Stomach smooth muscle (tissue), 2 donors: Measurements from ENCODE around the gene PTPRG.
A peak's percentile ranks its signal among the peaks of the same experiment; 100 is the strongest.

ENCODE experiments used
- H3K27ac ChIP-seq: one replicate; pipeline ENCODE4 v1.7.0; 2013; ENCODE audit warnings: mild to moderate bottlenecking, low read length, inconsistent platforms
- H3K27me3 ChIP-seq, 2 donors: one replicate each; pipeline ENCODE4 v1.7.0; 2013; ENCODE audit warnings: low read length in 2 of 2; ENCODE audit not compliant: insufficient read depth in 2 of 2, control insufficient read depth in 1 of 2
- H3K36me3 ChIP-seq, 2 donors: one replicate each; pipeline ENCODE4 v1.7.0; 2013; ENCODE audit warnings: low read length in 2 of 2; ENCODE audit not compliant: control insufficient read depth in 2 of 2, insufficient read depth in 2 of 2
- H3K4me1 ChIP-seq: one replicate; pipeline ENCODE4 v1.7.0; 2013; ENCODE audit warnings: low read length; ENCODE audit not compliant: control insufficient read depth, insufficient read depth
- H3K4me3 ChIP-seq, 2 donors: one replicate each; pipeline ENCODE4 v1.7.0; 2013; ENCODE audit warnings: low read length in 2 of 2
- H3K9ac ChIP-seq, 2 donors: one replicate each; pipeline ENCODE4 v1.7.0; 2013; ENCODE audit warnings: low read length in 2 of 2, mild to moderate bottlenecking in 1 of 2
- H3K9me3 ChIP-seq, 2 donors: one replicate each; pipeline ENCODE4 v1.7.0; 2013; ENCODE audit warnings: low read length in 2 of 2; ENCODE audit not compliant: control insufficient read depth in 2 of 2
- donor health status: healthy.
- donor health status: Pancreatic carcinoma.

Gene PTPRG

DNA sequence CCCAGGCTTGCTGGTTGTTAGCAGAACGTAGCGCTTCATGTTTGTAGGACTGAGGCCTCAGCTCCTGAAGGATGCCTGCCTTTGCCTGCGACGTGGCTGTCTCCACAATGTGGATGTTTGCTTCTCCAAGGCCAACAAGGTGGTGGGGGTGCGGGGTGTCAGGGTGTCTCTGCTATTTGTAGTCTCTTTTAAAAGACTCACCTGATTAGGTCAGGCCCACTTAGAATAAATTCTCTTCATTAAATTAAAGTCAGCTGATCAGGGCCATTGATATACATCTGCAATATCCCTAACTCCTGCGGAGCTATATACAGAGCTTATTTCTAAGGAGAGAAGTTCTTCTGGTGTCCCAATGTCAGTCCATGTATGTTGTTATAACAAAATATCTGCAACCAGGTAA, 44.8 kb downstream of the PTPRG start:
- Histone ChIP-seq H3K36me3 (no peaks in the 10 kb centered on the region), H3K27ac (no peak overlapping the region), H3K9me3 (no peaks in the 10 kb centered on the region), H3K9ac (no peak overlapping the region), H3K4me1 (no peaks in the 10 kb centered on the region), H3K4me3 (no peak overlapping the region), H3K27me3 (no peaks in the 10 kb centered on the region)

DNA sequence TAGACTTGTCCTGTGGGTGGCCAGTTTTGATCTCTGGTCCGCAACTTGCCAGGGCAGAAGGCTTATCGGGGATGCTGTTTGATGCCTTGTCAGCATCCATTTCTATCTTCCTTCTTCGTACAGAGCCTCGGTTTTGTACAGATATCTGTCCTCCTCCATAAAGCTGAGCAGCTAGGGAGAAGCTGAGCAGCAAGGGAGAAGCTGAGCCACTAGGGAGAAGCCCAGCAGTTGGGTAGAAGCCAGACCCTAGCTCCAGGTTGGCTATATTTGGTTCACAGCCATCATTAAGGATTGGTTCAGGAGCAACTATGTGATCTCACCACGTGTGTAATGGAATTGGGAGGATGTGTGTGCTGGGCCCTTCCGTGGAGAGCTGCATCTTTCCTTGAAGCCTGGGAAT, 46.7 kb downstream of the PTPRG start:
- H3K36me3 ChIP-seq, result no peaks in the 10 kb centered on the region
- H3K27ac ChIP-seq, result no peak overlapping the region
- H3K4me3 ChIP-seq, result no peak overlapping the region
- H3K4me1 ChIP-seq, result peaks cover 5% of the 10 kb centered on the region
- no peak overlapping the region for H3K9ac ChIP-seq
- no peaks in the 10 kb centered on the region for H3K27me3 ChIP-seq
- H3K9me3 ChIP-seq, result no peaks in the 10 kb centered on the region

DNA sequence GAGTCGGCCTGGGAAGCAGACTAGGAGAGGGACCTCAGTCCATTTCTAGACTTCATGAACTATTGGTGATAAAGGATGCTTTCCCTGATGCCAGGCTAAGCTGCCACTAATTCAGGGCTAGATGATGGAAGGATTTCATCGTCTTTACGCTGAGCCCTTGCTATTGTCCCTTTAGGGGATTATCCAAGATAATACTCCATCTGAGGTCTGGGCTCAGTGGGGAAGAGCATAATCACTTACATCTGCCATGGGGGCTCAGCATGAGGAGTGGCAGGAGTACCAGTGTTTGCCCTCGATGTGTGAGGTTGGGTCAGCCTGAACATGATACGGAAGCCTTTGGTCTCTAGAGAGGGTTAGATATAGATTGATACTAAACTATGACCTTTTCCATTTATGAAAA, 47.3 kb downstream of the PTPRG start:
- Histone ChIP-seq H3K27ac (no peak overlapping the region), H3K4me3 (no peak overlapping the region), H3K4me1 (peaks cover 5% of the 10 kb centered on the region), H3K27me3 (no peaks in the 10 kb centered on the region), H3K9me3 (no peaks in the 10 kb centered on the region), H3K9ac (no peak overlapping the region), H3K36me3 (no peaks in the 10 kb centered on the region)

DNA sequence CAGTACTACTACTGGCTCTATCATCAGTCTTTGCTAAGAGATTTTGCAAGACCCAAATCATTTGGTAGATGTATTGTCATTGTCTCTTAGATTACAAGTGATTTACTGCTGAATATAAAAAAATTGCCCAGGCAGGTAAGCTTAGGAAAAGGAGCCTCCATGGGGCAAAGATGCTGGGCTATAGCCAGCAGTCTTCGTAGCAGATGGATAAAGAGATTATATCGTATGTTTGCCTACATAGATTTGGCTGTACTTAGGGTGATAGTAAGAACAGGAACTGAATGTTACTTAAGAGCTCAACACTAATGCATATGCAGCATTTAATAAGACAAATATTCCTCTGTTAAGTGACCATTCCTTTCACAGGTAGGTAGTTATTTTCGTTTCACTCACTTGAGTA, 48.9 kb downstream of the PTPRG start:
- H3K36me3 ChIP-seq, result no peaks in the 10 kb centered on the region
- H3K9ac ChIP-seq, result no peak overlapping the region
- H3K27me3 ChIP-seq, result no peaks in the 10 kb centered on the region
- no peak overlapping the region for H3K4me3 ChIP-seq
- H3K27ac ChIP-seq, result no peak overlapping the region
- peaks cover 5% of the 10 kb centered on the region for H3K4me1 ChIP-seq
- H3K9me3 ChIP-seq, result no peaks in the 10 kb centered on the region

DNA sequence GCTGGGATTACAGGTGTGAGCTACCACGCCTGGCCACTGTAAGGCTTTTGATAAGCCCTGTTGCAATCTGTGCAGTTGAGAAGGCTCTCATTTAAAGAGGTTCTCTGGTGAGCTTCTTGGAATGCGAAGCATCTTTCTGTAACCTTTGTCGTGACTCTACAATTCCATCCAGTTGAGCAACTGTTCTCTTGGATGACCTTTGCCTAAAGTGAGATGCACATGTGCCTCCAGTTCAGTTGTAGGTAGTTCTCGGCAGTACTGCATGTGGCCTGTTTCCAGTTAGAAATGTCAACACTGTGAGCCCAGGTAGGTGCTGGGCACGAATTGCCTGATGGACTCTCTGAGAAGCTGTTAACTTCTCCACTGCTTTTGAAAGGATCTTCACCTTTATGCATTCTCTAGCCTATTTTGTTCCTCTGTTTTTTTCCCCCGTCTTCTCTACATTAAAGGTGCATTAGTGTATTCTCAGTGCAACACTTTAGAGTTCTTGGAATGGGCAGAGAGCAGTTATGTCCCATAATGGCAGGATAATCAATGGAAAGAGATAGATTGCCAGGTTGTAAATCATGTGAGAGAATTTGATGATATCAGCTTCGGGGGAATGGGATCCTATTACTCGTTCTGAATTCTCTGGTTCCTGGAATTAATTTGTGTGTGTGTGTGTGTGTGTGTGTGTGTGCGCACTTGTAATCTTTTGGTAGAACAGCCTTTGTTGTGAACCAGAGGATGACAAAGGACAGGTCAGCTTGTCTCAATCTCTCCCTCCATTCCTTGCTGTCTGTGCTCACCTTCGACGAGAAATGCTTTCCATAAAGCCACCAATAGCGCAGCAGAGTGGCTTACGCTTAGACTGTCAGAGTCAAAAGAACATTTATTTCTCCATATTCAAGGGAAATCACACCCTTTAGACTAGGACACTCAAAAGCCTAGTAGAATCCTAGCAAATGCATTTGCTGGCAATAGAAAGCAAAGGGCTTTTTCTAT, 51.1 kb downstream of the PTPRG start:
- Histone ChIP-seq H3K36me3 (no peaks in the 10 kb centered on the region), H3K9me3 (no peaks in the 10 kb centered on the region), H3K27ac (no peak overlapping the region), H3K9ac (no peak overlapping the region), H3K27me3 (no peaks in the 10 kb centered on the region), H3K4me1 (peaks cover 12% of the 10 kb centered on the region), H3K4me3 (no peak overlapping the region)

DNA sequence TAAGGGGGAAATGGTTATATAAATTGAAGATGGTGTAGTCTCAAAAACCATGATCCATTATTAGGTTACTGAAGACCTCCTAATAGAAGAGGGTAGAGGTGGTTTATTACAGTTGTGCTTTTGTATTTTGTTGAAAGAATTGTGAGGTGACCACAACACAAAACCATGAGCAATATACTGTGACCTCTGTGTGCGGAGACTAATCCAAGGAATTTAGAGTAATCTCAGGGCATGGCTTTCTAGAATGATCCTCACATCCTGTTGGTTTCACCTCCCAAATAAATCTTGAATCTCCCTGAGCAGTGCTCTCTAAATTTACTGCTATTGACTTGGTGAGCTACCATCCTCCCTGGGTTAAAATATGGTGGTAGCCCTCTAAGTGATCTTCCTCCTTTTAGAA, 52.3 kb downstream of the PTPRG start:
- no peaks in the 10 kb centered on the region for H3K9me3 ChIP-seq
- H3K9ac ChIP-seq, result no peak overlapping the region
- no peak overlapping the region for H3K4me3 ChIP-seq
- no peaks in the 10 kb centered on the region for H3K27me3 ChIP-seq
- peaks cover 12% of the 10 kb centered on the region for H3K4me1 ChIP-seq
- H3K36me3 ChIP-seq, result no peaks in the 10 kb centered on the region
- no peak overlapping the region for H3K27ac ChIP-seq

DNA sequence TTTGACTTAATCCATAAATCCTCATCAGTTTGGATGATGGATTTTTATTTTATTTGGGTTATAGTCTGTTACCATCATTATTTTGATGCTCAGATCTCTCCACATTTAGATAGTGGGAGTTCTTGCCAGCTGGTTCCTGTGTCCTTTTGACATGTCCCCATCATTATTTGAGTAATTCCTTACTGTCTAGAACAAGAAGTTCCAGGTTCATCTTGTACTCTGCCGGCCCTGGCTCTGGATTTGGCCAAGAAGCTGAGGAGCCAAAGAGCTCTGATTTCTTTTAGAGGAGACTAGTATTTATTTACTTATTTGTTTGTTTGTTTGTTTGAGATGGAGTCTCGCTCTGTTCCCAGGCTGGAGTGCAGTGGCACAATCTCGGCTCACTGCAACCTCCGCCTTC, 54.3 kb downstream of the PTPRG start:
- no peaks in the 10 kb centered on the region for H3K36me3 ChIP-seq
- H3K27me3 ChIP-seq, result no peaks in the 10 kb centered on the region
- H3K4me1 ChIP-seq, result peaks cover 12% of the 10 kb centered on the region
- no peak overlapping the region for H3K4me3 ChIP-seq
- H3K9me3 ChIP-seq, result no peaks in the 10 kb centered on the region
- H3K9ac ChIP-seq, result no peak overlapping the region
- no peak overlapping the region for H3K27ac ChIP-seq

DNA sequence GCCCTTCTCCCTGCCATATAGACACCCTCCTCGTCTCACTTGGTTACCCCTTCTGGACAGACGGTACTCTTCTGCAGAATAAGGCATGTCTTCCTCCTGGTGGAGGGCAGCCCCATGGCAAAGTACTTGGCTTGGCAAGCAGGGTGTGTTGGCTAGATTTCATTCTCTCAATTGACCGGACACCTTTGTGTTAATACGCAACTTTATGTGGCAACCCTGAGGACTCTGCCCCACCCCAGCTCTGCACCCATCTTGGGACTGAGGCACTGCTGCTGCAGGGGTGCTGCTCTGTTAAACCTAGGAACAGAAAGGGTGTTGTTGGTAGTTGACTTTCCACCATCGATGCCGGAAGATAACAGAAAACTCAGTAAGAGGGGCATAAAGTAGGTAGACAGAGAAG, 55.2 kb downstream of the PTPRG start:
- Histone ChIP-seq H3K36me3 (no peaks in the 10 kb centered on the region), H3K4me1 (peaks cover 12% of the 10 kb centered on the region), H3K9ac (no peak overlapping the region), H3K27ac (no peak overlapping the region), H3K4me3 (no peak overlapping the region), H3K27me3 (no peaks in the 10 kb centered on the region), H3K9me3 (no peaks in the 10 kb centered on the region)

DNA sequence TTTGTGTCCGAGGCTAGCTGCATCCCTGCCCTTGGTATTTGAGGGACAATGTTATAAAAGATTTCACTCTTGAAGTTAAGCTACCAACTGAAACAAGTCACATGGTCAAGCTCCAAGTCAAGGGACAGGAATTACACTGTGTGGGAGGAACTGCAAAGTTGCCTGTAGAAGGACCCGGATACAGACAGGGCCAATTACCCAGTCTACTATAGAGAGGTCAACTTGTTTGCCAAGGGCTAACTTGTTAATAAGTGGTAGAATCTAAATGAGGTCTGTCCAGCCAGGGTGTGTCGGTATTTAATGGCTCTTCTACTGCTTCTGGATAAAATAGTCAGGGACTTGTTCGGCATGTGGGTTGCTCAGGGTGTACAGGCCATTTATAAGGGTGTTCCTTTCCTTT, 55.7 kb downstream of the PTPRG start:
- peaks cover 12% of the 10 kb centered on the region for H3K4me1 ChIP-seq
- no peaks in the 10 kb centered on the region for H3K36me3 ChIP-seq
- H3K4me3 ChIP-seq, result peak overlapping the region; percentile 1 to 15
- H3K9me3 ChIP-seq, result no peaks in the 10 kb centered on the region
- H3K27me3 ChIP-seq, result no peaks in the 10 kb centered on the region
- peak overlapping the region in 1 of 2 donors; percentile 16 for H3K9ac ChIP-seq
- H3K27ac ChIP-seq, result peak overlapping the region; percentile 56

DNA sequence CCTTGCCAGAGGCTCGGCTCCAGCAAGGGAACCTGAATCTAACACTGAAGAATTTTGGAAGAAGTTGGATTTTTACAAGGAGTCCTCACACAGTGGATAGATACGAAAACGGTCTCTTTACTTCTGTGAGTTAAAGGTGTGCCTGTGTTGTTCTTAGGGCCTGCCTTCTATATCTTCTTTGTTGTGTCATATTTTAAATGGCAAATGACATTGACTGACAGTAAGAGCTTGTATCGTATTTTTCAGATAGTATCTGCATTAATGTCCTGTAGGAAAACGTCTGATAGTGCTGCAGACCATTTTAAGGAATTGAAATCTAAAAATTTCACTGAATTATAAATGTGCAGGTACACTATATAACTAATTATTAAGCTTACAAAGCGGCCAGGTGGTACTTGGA, 56.3 kb downstream of the PTPRG start:
- H3K9ac ChIP-seq, result no peak overlapping the region
- no peaks in the 10 kb centered on the region for H3K27me3 ChIP-seq

DNA sequence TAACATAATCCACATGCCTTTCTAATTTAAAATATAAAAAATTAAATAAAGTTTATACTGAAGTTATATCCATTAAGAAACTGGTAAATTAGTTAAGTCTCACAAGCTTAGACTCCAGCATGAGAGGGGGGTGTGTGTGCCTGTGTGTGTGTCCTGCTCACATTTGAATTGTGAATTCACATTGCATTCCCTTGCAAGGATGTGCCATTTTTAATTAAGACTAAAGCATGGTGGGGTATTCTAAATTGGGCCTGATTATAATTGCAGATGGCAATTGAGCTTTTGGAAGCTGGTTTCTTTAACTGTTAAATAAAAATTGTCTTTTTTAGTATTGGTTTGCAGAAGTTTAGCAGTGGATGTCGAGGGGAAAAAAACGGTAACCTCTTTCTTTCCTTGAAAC, 56.9 kb downstream of the PTPRG start:
- peaks cover 8% of the 10 kb centered on the region for H3K4me1 ChIP-seq
- no peaks in the 10 kb centered on the region for H3K36me3 ChIP-seq
- no peaks in the 10 kb centered on the region for H3K27me3 ChIP-seq
- no peak overlapping the region for H3K27ac ChIP-seq
- H3K9ac ChIP-seq, result no peak overlapping the region
- H3K9me3 ChIP-seq, result no peaks in the 10 kb centered on the region
- no peak overlapping the region for H3K4me3 ChIP-seq

More for the DNA sequence above, 56.3 kb downstream of the PTPRG start:
- Histone ChIP-seq H3K9me3 (no peaks in the 10 kb centered on the region), H3K4me1 (peaks cover 8% of the 10 kb centered on the region), H3K27ac (peak overlapping the region; percentile 56), H3K4me3 (peak overlapping the region; percentile 1 to 15), H3K36me3 (no peaks in the 10 kb centered on the region)
